Tibial nerve (tissue), 4 donors: ENCODE data around the gene ZNF692. TPM values are rescaled to one million over a fixed set of nuclear protein-coding genes. Genes with fewer than 3 reads are reported as not detected.

Source experiments
- DNase-seq, 2 donors: peaks; one replicate each; pipeline ENCODE4 v3.0.0-alpha.2; 2019; ENCODE audit warnings: low spot score in 2 of 2
- H3K27ac ChIP-seq, 4 donors: fragments of 200-600 bp; sonication (generic) in 3 of 4; one replicate each; pipeline ENCODE4 v1.5.1; 2017 to 2019; ENCODE audit warnings: mild to moderate bottlenecking in 1 of 4
- H3K27me3 ChIP-seq, 2 donors: fragments of 200-600 bp; sonication (generic) in 1 of 2; one replicate each; pipeline versions ENCODE4 v1.5.1 to v1.6.0; 2017 to 2019
- H3K36me3 ChIP-seq, 3 donors: fragments of 200-600 bp; sonication (generic); one replicate each; pipeline ENCODE4 v1.5.1; 2018 to 2019
- H3K4me1 ChIP-seq, 4 donors: fragments of 200-600 bp; sonication (generic) in 3 of 4; one replicate each; pipeline ENCODE4 v1.5.1; 2017 to 2019
- H3K4me3 ChIP-seq, 4 donors: fragments of 200-600 bp; sonication (generic) in 3 of 4; one replicate each; pipeline ENCODE4 v1.5.1; 2017 to 2019; ENCODE audit warnings: mild to moderate bottlenecking in 1 of 4, moderate library complexity in 1 of 4
- H3K9me3 ChIP-seq, 4 donors: fragments of 200-600 bp; sonication (generic) in 3 of 4; one replicate each; pipeline ENCODE4 v1.5.1; 2017 to 2019
- EP300 ChIP-seq, 2 donors: sonication (generic); formaldehyde crosslinking; IDR thresholded peaks; one replicate each; pipeline ENCODE4 v1.6.1; 2017; ENCODE audit warnings: antibody characterized with exemption in 2 of 2, mild to moderate bottlenecking in 1 of 2
- POLR2A ChIP-seq, 2 donors: fragments of 450-650 bp; IDR thresholded peaks; one replicate each; pipeline ENCODE4 v1.6.1; 2017; ENCODE audit warnings: antibody characterized with exemption in 2 of 2, mild to moderate bottlenecking in 2 of 2, moderate library complexity in 2 of 2
- WGBS, 2 donors: methylation state at CpG; one replicate each; pipeline ENCODE4 v1.1.5; 2018; 5-methylcytosine and 5-hydroxymethylcytosine counted together
- small RNA-seq: library from RNA; depleted of rRNA; stranded (forward); fragments of <200 nt; gene quantifications from one replicate; pipeline ENCODE3, GENCODE V24; 2016
- total RNA-seq, 4 donors: library from RNA; depleted of rRNA; stranded (reverse); fragments of >200 nt; gene quantifications; one replicate each; pipeline ENCODE4 v1.1.0, GENCODE V29; 2016
- TF ChIP-seq, protein P1 (sequence below), 5 experiments: fragments of 200-600 bp in 3 of 5; fragments of 450-650 bp in 2 of 5; sonication (generic) in 3 of 5; IDR thresholded peaks; one replicate each; pipeline ENCODE4 v1.5.1; 2016 to 2019; ENCODE audit warnings: antibody characterized with exemption in 5 of 5, mild to moderate bottlenecking in 3 of 5, moderate library complexity in 2 of 5

The ZNF692 gene
- total RNA-seq, 4 donors from 2014 or later = 40.8 to 118 (median 68.5) TPM

DNA sequence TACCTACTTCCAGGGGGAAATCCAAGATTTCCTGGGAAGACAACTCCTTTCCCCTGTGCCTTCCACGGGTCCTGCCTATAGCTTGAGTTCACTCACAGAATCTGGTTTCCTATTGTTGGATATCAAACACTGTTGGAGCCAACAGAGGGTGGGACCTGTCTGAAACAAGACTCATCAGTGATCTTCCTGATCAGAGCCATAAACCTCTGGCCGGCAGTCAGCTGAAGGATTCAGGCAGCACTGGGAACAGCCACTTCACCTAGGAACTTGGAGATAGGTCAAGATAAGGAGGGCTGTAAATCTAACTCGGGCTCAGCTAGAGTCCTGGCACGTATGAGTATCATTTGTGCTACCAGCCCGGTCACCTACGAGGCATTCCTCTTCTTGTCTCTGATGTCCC is 56.4 kb downstream of the ZNF692 start:
- peaks cover 0 to 11% (median 4%) of the 10 kb centered on the region in 4 donors for H3K4me1 ChIP-seq
- DNase-seq = no peak
- 83 to 85% methylated on average over 6 of the region's 6 CpGs for WGBS, 2 donors
- H3K4me3 ChIP-seq = no peak overlapping the region
- TF ChIP-seq POLR2A (IDR thresholded peaks at IDR 0.05) (no peak), EP300 (IDR thresholded peaks at IDR 0.05) (no peak)
- TF ChIP-seq, protein P1, sequence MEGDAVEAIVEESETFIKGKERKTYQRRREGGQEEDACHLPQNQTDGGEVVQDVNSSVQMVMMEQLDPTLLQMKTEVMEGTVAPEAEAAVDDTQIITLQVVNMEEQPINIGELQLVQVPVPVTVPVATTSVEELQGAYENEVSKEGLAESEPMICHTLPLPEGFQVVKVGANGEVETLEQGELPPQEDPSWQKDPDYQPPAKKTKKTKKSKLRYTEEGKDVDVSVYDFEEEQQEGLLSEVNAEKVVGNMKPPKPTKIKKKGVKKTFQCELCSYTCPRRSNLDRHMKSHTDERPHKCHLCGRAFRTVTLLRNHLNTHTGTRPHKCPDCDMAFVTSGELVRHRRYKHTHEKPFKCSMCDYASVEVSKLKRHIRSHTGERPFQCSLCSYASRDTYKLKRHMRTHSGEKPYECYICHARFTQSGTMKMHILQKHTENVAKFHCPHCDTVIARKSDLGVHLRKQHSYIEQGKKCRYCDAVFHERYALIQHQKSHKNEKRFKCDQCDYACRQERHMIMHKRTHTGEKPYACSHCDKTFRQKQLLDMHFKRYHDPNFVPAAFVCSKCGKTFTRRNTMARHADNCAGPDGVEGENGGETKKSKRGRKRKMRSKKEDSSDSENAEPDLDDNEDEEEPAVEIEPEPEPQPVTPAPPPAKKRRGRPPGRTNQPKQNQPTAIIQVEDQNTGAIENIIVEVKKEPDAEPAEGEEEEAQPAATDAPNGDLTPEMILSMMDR (IDR thresholded peaks at IDR 0.05) = no peak
- no peak overlapping the region for H3K27ac ChIP-seq
- no peaks in the 10 kb centered on the region for H3K36me3 ChIP-seq
- H3K9me3 ChIP-seq = no peaks in the 10 kb centered on the region
- H3K27me3 ChIP-seq = no peaks in the 10 kb centered on the region

DNA sequence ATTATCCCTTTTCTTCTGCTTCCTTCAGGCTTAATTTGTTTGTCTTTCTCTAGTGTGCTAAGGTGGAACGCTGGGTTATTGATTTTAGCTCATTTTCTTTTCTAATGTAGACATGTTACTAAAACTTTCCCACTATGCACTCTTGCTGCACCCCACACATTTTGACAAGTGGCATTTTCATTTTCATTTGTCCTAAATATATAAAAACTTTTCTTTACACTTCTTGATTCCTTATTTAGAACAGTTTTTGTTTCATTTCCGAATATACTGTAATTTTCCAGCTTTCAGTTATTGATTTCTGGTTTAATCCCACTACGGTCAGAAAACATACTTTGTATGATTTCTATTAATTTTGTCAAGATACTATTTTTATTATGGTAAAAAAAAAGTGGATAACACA is 58.4 kb downstream of the ZNF692 start:
- no peak for TF ChIP-seq EP300 (IDR thresholded peaks at IDR 0.05)
- TF ChIP-seq, protein P1 (IDR thresholded peaks at IDR 0.05) = no peak
- no peak for TF ChIP-seq POLR2A (IDR thresholded peaks at IDR 0.05)
- Histone ChIP-seq H3K4me1 (peaks cover 0 to 5% (median 0%) of the 10 kb centered on the region in 4 donors), H3K27ac (no peak overlapping the region), H3K27me3 (no peaks in the 10 kb centered on the region), H3K9me3 (peaks cover 0 to 4% (median 0%) of the 10 kb centered on the region in 4 donors), H3K36me3 (no peaks in the 10 kb centered on the region), H3K4me3 (no peak overlapping the region)
- DNase-seq = no peak
- 78 to 80% methylated on average over 3 of the region's 3 CpGs for WGBS, 2 donors

Small RNA genes lying within 50 kb of the gene (small RNA-seq; reads per million reads assigned to genes)
- not detected for gene MIR3124

Other genes starting within 250 kb of the ZNF692 start
- not detected for gene OR2T11, start 224.0 kb downstream of the ZNF692 start, total RNA-seq
- not detected for gene OR2T35, start 213.8 kb downstream of the ZNF692 start, total RNA-seq
- not detected for gene OR2T27, start 203.6 kb downstream of the ZNF692 start, total RNA-seq
- gene OR14I1, start 156.3 kb downstream of the ZNF692 start, total RNA-seq = not detected
- gene LYPD8, start 103.3 kb downstream of the ZNF692 start, total RNA-seq = not detected
- gene SH3BP5L, start 33.2 kb downstream of the ZNF692 start, total RNA-seq = 10 to 100 TPM; 16.8 to 24.6 (median 21.7) TPM
- 10 to 100 TPM; 22.4 to 38.4 (median 31.8) TPM for gene ZNF672, start 20.9 kb downstream of the ZNF692 start, total RNA-seq
- 1 to 10 TPM; 3.3 to 7.3 (median 5.4) TPM for gene PGBD2, start 47.1 kb upstream of the ZNF692 start, total RNA-seq